Measurements from ENCODE around the gene FSTL4.

Gene FSTL4

DNA sequence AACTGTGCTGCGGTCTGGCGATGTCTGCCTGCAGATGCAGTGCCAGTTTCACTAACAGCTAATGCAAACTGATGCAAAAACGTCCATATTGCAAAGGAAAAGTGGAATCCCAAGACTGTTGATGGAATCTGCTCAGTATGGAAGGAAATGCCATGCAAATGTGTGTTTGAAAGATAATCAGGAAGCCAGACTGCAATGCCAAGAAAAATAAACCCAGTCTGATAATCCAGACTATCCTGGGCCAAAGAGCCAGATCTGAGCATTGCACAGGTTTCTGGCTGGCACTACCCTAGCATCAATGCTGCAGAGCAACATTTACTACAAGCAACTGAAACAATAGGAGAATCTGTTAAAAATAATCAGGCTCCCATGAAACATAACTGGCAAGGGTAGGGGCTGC lies 130.3 kb downstream of the FSTL4 start:
- no peaks in the 10 kb centered on the region for H3K4me1 ChIP-seq (ENCODE audit: low read depth, poor library complexity, severe bottlenecking)
- no peak overlapping the region for H3K9ac ChIP-seq
- H3K27me3 ChIP-seq (ENCODE audit: insufficient read depth, low read depth), result no peaks in the 10 kb centered on the region
- H3K4me3 ChIP-seq (IDR thresholded peaks at IDR 0.05; ENCODE audit: insufficient read depth, low read depth, low read length), result no peak overlapping the region
- no peak overlapping the region for H3K27ac ChIP-seq
- no peaks in the 10 kb centered on the region for H4K20me1 ChIP-seq (ENCODE audit: insufficient read depth)
- H3K4me2 ChIP-seq, result no peak overlapping the region
- TF ChIP-seq, protein P1, sequence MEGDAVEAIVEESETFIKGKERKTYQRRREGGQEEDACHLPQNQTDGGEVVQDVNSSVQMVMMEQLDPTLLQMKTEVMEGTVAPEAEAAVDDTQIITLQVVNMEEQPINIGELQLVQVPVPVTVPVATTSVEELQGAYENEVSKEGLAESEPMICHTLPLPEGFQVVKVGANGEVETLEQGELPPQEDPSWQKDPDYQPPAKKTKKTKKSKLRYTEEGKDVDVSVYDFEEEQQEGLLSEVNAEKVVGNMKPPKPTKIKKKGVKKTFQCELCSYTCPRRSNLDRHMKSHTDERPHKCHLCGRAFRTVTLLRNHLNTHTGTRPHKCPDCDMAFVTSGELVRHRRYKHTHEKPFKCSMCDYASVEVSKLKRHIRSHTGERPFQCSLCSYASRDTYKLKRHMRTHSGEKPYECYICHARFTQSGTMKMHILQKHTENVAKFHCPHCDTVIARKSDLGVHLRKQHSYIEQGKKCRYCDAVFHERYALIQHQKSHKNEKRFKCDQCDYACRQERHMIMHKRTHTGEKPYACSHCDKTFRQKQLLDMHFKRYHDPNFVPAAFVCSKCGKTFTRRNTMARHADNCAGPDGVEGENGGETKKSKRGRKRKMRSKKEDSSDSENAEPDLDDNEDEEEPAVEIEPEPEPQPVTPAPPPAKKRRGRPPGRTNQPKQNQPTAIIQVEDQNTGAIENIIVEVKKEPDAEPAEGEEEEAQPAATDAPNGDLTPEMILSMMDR (conservative IDR thresholded peaks at IDR 0.05; ENCODE audit: low read depth, low read length), result no peak
- no peaks in the 10 kb centered on the region for H3K79me2 ChIP-seq (ENCODE audit: insufficient read depth, low read depth)
- H3K36me3 ChIP-seq (ENCODE audit: insufficient read depth), result no peaks in the 10 kb centered on the region
- H2AFZ ChIP-seq (ENCODE audit: low read depth), result no peak overlapping the region

DNA sequence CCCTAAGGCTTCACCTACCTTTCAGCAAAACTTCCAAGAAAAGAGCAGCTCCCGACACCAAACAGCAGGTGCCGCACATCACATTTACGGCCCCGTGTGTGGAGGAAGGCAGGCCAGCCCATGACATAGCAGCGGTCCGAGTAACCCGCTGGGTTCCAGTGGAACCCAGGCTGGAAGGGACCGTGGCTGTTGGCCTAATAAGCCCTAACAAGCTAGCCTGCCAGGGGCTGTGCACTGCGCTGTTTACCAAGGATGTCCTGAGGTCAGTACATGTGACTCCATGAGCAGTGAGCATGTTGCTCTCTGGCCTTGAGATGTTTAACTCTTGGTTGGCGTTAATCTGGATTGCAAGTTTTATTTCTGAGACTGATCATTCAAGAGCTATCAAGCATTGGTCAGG lies 131.5 kb downstream of the FSTL4 start:
- H4K20me1 ChIP-seq (ENCODE audit: insufficient read depth), result no peaks in the 10 kb centered on the region
- H3K79me2 ChIP-seq (ENCODE audit: insufficient read depth, low read depth), result no peaks in the 10 kb centered on the region
- H2AFZ ChIP-seq (ENCODE audit: low read depth), result no peak overlapping the region
- no peak overlapping the region for H3K4me2 ChIP-seq
- no peaks in the 10 kb centered on the region for H3K4me1 ChIP-seq (ENCODE audit: low read depth, poor library complexity, severe bottlenecking)
- no peaks in the 10 kb centered on the region for H3K27me3 ChIP-seq (ENCODE audit: insufficient read depth, low read depth)
- H3K9ac ChIP-seq, result no peak overlapping the region
- no peak overlapping the region for H3K27ac ChIP-seq
- H3K36me3 ChIP-seq (ENCODE audit: insufficient read depth), result no peaks in the 10 kb centered on the region
- no peak overlapping the region for H3K4me3 ChIP-seq (IDR thresholded peaks at IDR 0.05; ENCODE audit: insufficient read depth, low read depth, low read length)
- TF ChIP-seq, protein P1 (conservative IDR thresholded peaks at IDR 0.05; ENCODE audit: low read depth, low read length), result no peak

DNA sequence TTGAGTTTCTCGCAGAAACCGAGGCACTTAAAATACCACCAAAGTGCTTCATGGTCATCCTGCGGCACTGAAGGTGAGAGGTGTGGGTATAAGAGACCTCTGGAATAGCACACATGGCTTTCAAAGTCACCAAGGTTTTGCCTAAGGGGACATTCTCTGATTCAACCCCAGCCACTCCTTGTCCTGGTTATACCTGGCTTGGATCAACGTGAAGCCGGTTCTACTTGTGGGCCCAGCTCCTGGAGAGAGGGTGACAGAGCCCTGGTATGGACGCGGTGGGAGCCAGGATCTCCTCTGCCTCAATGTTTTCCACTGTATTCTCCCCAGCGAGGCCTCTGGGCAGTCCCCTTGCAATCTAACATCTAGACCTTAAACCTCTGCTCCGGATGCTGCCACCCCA lies 132.0 kb downstream of the FSTL4 start:
- Histone ChIP-seq H3K9ac (no peak overlapping the region), H3K36me3 (ENCODE audit: insufficient read depth) (no peaks in the 10 kb centered on the region), H3K27me3 (ENCODE audit: insufficient read depth, low read depth) (no peaks in the 10 kb centered on the region), H3K4me2 (no peak overlapping the region), H3K4me3 (IDR thresholded peaks at IDR 0.05; ENCODE audit: insufficient read depth, low read depth, low read length) (no peak overlapping the region), H2AFZ (ENCODE audit: low read depth) (no peak overlapping the region), H3K27ac (no peak overlapping the region), H4K20me1 (ENCODE audit: insufficient read depth) (no peaks in the 10 kb centered on the region), H3K79me2 (ENCODE audit: insufficient read depth, low read depth) (no peaks in the 10 kb centered on the region), H3K4me1 (ENCODE audit: low read depth, poor library complexity, severe bottlenecking) (no peaks in the 10 kb centered on the region)
- TF ChIP-seq, protein P1 (conservative IDR thresholded peaks at IDR 0.05; ENCODE audit: low read depth, low read length), result no peak

DNA sequence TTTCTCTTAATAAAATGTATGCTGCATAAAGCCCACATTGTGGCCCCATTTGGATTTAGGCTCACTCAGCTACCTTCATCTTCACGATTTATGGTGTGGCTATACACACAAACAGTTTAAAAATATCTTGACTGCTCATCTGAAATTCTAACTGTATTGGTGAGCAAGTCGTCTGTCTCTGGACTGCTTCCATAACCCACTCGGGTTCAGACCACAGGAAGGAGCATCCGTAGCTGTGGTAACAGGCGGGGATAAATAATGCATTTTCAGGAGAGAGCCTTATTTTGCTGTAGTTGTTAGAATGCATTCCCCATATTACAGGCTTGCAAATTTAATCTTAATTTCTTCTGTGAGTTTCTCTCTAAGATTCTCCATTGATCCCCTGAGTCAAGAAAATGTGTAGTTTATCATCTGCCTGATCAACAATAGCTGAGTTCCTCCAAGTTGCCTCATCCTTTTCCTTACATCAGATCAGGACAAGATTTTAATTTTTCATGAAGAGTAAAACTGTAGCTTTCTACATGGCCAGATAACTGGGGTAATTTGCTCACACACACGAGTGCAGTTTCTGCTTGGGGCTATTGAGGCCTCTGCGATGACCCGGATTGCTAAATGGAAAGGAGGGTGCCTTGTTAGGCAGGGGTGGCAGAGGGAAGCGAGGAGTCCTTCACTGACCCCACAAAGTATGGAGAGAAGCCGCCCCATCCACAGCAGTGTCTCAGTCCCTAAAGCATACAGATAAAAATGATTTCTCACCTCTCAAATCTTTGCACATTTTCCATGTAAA lies 133.9 kb downstream of the FSTL4 start:
- Histone ChIP-seq H3K4me1 (ENCODE audit: low read depth, poor library complexity, severe bottlenecking) (no peaks in the 10 kb centered on the region), H3K27ac (no peak overlapping the region), H3K4me2 (no peak overlapping the region), H3K27me3 (ENCODE audit: insufficient read depth, low read depth) (no peaks in the 10 kb centered on the region), H3K4me3 (IDR thresholded peaks at IDR 0.05; ENCODE audit: insufficient read depth, low read depth, low read length) (no peak overlapping the region), H3K36me3 (ENCODE audit: insufficient read depth) (no peaks in the 10 kb centered on the region), H4K20me1 (ENCODE audit: insufficient read depth) (no peaks in the 10 kb centered on the region), H3K79me2 (ENCODE audit: insufficient read depth, low read depth) (no peaks in the 10 kb centered on the region), H2AFZ (ENCODE audit: low read depth) (no peak overlapping the region), H3K9ac (no peak overlapping the region)
- TF ChIP-seq, protein P1 (conservative IDR thresholded peaks at IDR 0.05; ENCODE audit: low read depth, low read length), result no peak

All from KMS-11 (cell line).